ENCODE data around the gene NPPC. TPM values are rescaled to one million over a fixed set of nuclear protein-coding genes. Genes with fewer than 3 reads are reported as not detected.

The NPPC gene
- total and polyA plus RNA-seq, 9 donors = 1.5 to 17.3 (median 4.7) TPM

- H3K27ac ChIP-seq (ENCODE audit: low read length) = no peak overlapping the region
- no peak for DNase-seq
- no peaks in the 10 kb centered on the region for H3K36me3 ChIP-seq (ENCODE audit: control insufficient read depth, insufficient read depth, low read length)
- no peaks in the 10 kb centered on the region for H3K9me3 ChIP-seq (replicated peaks; ENCODE audit: control insufficient read depth, low read depth, low read length)
- peaks cover 3% of the 10 kb centered on the region for H3K27me3 ChIP-seq (ENCODE audit: control insufficient read depth, insufficient read depth, low read length)
- no peaks in the 10 kb centered on the region for H3K4me1 ChIP-seq (ENCODE audit: control insufficient read depth, insufficient read depth, low read length)
- H3K4me3 ChIP-seq (ENCODE audit: low read length) = no peak overlapping the region
- WGBS (ENCODE audit: insufficient coverage) = no CpG with 5 or more reads among the region's 1 CpG
Observed at GRCh38 chr2:231874944-231875343, 51.3 kb downstream of the NPPC start.

Other genes with a start within 250 kb of the NPPC start
- 657 TPM for gene PTMA, start 217.9 kb downstream of the NPPC start, total RNA-seq
- 100 to 1,000 TPM; 598 to 939 (median 730) TPM for gene PTMA, start 217.9 kb downstream of the NPPC start, polyA plus RNA-seq (ENCODE audit: insufficient read depth in 1 of 8, insufficient read length in 8 of 8, low replicate concordance in 1 of 8)
- gene PDE6D, start 145.1 kb downstream of the NPPC start, total RNA-seq = 20.3 TPM
- 10 to 100 TPM; 17.4 to 23.6 (median 20.8) TPM for gene PDE6D, start 145.1 kb downstream of the NPPC start, polyA plus RNA-seq (ENCODE audit: insufficient read depth in 1 of 8, insufficient read length in 8 of 8, low replicate concordance in 1 of 8)
- 21.6 TPM for gene COPS7B, start 140.0 kb downstream of the NPPC start, total RNA-seq
- gene COPS7B, start 140.0 kb downstream of the NPPC start, polyA plus RNA-seq (ENCODE audit: insufficient read depth in 1 of 8, insufficient read length in 8 of 8, low replicate concordance in 1 of 8) = 10 to 100 TPM; 33.9 to 42.2 (median 39.5) TPM
- 19.3 TPM for gene DIS3L2, start 35.3 kb upstream of the NPPC start, total RNA-seq
- 10 to 100 TPM; 21.5 to 29.8 (median 24.4) TPM for gene DIS3L2, start 35.3 kb upstream of the NPPC start, polyA plus RNA-seq (ENCODE audit: insufficient read depth in 1 of 8, insufficient read length in 8 of 8, low replicate concordance in 1 of 8)

All from muscle of leg (tissue), 11 donors.